Astrocyte (in vitro differentiated cells and primary cell): ENCODE data around the gene BCL11B. TPM values are rescaled to one million over a fixed set of nuclear protein-coding genes. Genes with fewer than 3 reads are reported as not detected.

Source experiments
- DNase-seq: peaks from one replicate; pipeline ENCODE4 v3.0.0-alpha.2; 2010; ENCODE audit warnings: low read depth
- FAIRE-seq: peaks from 2 replicates; lab custom pipeline; 2011; peaks lifted over from hg19 to GRCh38; lab: Jason Lieb, UNC
- H2AFZ ChIP-seq: 2 replicates; pipeline ENCODE4 v1.6.0; 2012; ENCODE audit warnings: low read depth, low read length, inconsistent platforms
- H3K27ac ChIP-seq: 2 replicates; pipeline ENCODE4 v1.5.1; 2011; ENCODE audit warnings: low read depth, low read length, inconsistent platforms
- H3K27me3 ChIP-seq: 2 replicates; pipeline ENCODE4 v1.6.0; 2011; ENCODE audit warnings: low read length, inconsistent platforms; ENCODE audit not compliant: insufficient read depth
- H3K36me3 ChIP-seq: 2 replicates; pipeline ENCODE4 v1.5.1; 2011; ENCODE audit warnings: low read length, inconsistent platforms; ENCODE audit not compliant: insufficient read depth
- H3K4me1 ChIP-seq: 2 replicates; pipeline ENCODE4 v1.5.1; 2011; ENCODE audit warnings: low read length, inconsistent platforms; ENCODE audit not compliant: insufficient read depth
- H3K4me2 ChIP-seq: 2 replicates; pipeline ENCODE4 v1.6.0; 2012; ENCODE audit warnings: low read length, inconsistent platforms
- H3K4me3 ChIP-seq: 2 replicates; pipeline ENCODE4 v1.5.1; 2011; ENCODE audit warnings: low read depth, mild to moderate bottlenecking, low read length, inconsistent platforms; ENCODE audit not compliant: insufficient read depth
- H3K79me2 ChIP-seq: 2 replicates; pipeline ENCODE4 v1.6.0; 2012; ENCODE audit warnings: mild to moderate bottlenecking, low read length, inconsistent platforms; ENCODE audit not compliant: insufficient read depth
- H3K9ac ChIP-seq: 2 replicates; pipeline ENCODE4 v1.6.0; 2012; ENCODE audit warnings: mild to moderate bottlenecking, low read length, inconsistent platforms
- H3K9me3 ChIP-seq: 2 replicates; pipeline ENCODE4 v1.5.1; 2012; ENCODE audit warnings: low read depth, mild to moderate bottlenecking, low read length, inconsistent platforms; ENCODE audit not compliant: insufficient read depth
- H4K20me1 ChIP-seq: 2 replicates; pipeline ENCODE4 v1.6.0; 2012; ENCODE audit warnings: low read length, inconsistent platforms; ENCODE audit not compliant: insufficient read depth
- H3K27ac Mint-ChIP-seq: one replicate; pipeline ENCODE4 v1.8.0; 2021; ENCODE audit warnings: mild to moderate bottlenecking, mixed read lengths; ENCODE audit not compliant: unreplicated experiment
- H3K27me3 Mint-ChIP-seq: one replicate; pipeline ENCODE4 v1.8.0; 2021; ENCODE audit warnings: low read depth, mixed read lengths; ENCODE audit not compliant: unreplicated experiment
- H3K36me3 Mint-ChIP-seq: one replicate; pipeline ENCODE4 v1.8.0; 2021; ENCODE audit warnings: low read depth, mixed read lengths; ENCODE audit not compliant: unreplicated experiment
- H3K4me1 Mint-ChIP-seq: one replicate; pipeline ENCODE4 v1.8.0; 2021; ENCODE audit warnings: low read depth, mixed read lengths; ENCODE audit not compliant: unreplicated experiment
- H3K4me3 Mint-ChIP-seq: one replicate; pipeline ENCODE4 v1.8.0; 2021; ENCODE audit warnings: mild to moderate bottlenecking, moderate library complexity, mixed read lengths; ENCODE audit not compliant: unreplicated experiment
- H3K9me3 Mint-ChIP-seq: one replicate; pipeline ENCODE4 v1.8.0; 2021; ENCODE audit warnings: mild to moderate bottlenecking, mixed read lengths; ENCODE audit not compliant: unreplicated experiment
- EZH2 ChIP-seq: IDR thresholded peaks from 2 replicates; pipeline ENCODE4 v1.6.1; 2012; ENCODE audit warnings: mild to moderate bottlenecking, low read length, inconsistent platforms; ENCODE audit not compliant: insufficient read depth
- total RNA-seq: library from RNA; stranded (reverse); gene quantifications from 2 replicates; pipeline ENCODE4 v1.2.1, GENCODE V29; 2021
- TF ChIP-seq, protein P1 (sequence below): IDR thresholded peaks from 2 replicates; pipeline ENCODE4 v1.5.1; 2011; ENCODE audit warnings: low read depth, mild to moderate bottlenecking, inconsistent platforms, low read length, moderate library complexity; ENCODE audit not compliant: insufficient read depth

BCL11B gene
- total RNA-seq, 1 donor from 2014 or later, result 1.1 TPM

DNA sequence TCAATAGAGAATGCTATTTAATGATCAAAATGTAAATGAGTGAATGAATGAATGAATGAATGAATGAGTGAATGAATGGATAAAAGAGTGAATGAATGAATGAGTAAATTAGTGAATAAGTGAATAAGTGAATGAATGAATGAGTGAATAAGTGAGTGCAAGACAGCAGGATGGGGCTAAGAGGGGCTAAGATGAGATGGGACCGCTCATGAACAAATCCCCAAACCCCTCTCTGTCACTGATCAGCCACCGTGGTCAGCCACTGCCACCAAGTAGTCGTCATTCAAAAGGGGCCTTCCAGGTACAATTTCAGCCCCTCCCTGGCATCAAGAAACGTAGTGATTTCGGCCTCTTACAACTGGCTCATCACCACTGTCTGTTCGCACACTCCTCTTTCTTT is 79.2 kb downstream of the BCL11B start:
- Mint-ChIP-seq H3K27ac (no peak overlapping the region), H3K4me1 (peaks cover 2% of the 10 kb centered on the region), H3K9me3 (no peaks in the 10 kb centered on the region), H3K27me3 (peaks cover 46% of the 10 kb centered on the region), H3K36me3 (peaks cover 2% of the 10 kb centered on the region), H3K4me3 (no peak overlapping the region)
- H3K36me3 ChIP-seq, result no peaks in the 10 kb centered on the region
- no peak for FAIRE-seq
- no peak overlapping the region for H2AFZ ChIP-seq
- peaks cover 10% of the 10 kb centered on the region for H3K4me1 ChIP-seq
- no peaks in the 10 kb centered on the region for H3K9me3 ChIP-seq
- no peaks in the 10 kb centered on the region for H3K79me2 ChIP-seq
- H4K20me1 ChIP-seq, result peaks cover 4% of the 10 kb centered on the region
- H3K4me3 ChIP-seq, result no peak overlapping the region
- DNase-seq, result no peak
- peaks cover 27% of the 10 kb centered on the region for H3K27me3 ChIP-seq
- peak overlapping the region; percentile 87 for H3K4me2 ChIP-seq
- H3K9ac ChIP-seq, result no peak overlapping the region
- H3K27ac ChIP-seq, result no peak overlapping the region
- no peak for TF ChIP-seq EZH2
- TF ChIP-seq, protein P1, sequence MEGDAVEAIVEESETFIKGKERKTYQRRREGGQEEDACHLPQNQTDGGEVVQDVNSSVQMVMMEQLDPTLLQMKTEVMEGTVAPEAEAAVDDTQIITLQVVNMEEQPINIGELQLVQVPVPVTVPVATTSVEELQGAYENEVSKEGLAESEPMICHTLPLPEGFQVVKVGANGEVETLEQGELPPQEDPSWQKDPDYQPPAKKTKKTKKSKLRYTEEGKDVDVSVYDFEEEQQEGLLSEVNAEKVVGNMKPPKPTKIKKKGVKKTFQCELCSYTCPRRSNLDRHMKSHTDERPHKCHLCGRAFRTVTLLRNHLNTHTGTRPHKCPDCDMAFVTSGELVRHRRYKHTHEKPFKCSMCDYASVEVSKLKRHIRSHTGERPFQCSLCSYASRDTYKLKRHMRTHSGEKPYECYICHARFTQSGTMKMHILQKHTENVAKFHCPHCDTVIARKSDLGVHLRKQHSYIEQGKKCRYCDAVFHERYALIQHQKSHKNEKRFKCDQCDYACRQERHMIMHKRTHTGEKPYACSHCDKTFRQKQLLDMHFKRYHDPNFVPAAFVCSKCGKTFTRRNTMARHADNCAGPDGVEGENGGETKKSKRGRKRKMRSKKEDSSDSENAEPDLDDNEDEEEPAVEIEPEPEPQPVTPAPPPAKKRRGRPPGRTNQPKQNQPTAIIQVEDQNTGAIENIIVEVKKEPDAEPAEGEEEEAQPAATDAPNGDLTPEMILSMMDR, result no peak

DNA sequence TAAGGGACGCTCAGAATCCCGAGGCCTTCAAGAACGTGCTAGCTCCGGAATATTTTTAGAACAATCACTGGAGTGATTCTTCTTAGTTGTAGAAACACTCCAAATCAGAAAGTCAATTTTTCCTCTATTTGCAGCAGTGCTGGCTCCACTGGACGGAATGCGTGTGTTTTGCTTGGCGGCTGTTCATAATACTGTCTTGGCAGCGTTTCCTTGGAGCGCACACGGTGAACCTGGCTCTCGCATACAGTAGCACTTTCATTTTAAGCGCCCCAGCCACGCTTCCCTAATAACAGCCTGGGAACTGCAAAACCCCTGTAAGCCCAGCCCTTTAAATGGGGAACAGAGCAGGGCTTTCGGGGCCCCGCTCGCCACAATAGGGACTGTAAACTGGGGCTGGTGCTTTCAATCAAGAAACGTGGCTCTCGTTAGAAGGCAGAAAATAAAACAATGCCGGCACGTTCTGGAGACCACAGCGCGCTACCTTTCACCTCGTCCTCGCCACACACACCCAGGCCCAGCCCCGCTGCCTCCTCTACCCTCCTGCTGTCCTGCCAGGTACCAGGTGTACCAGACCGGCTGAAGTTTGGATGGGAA is 79.9 kb downstream of the BCL11B start:
- peaks cover 10% of the 10 kb centered on the region for H3K4me1 ChIP-seq
- H3K36me3 ChIP-seq, result no peaks in the 10 kb centered on the region
- peak; percentile 80 for DNase-seq
- Mint-ChIP-seq H3K27ac (no peak overlapping the region), H3K9me3 (no peaks in the 10 kb centered on the region), H3K27me3 (peaks cover 40% of the 10 kb centered on the region), H3K36me3 (peaks cover 2% of the 10 kb centered on the region), H3K4me3 (no peak overlapping the region), H3K4me1 (peaks cover 2% of the 10 kb centered on the region)
- peak overlapping the region; percentile 63 for H3K4me3 ChIP-seq
- H3K9me3 ChIP-seq, result no peaks in the 10 kb centered on the region
- peak overlapping the region; percentile 41 for H3K9ac ChIP-seq
- H2AFZ ChIP-seq, result peak overlapping the region; percentile 71
- TF ChIP-seq, protein P1, result no peak
- no peak for TF ChIP-seq EZH2
- peaks cover 28% of the 10 kb centered on the region for H3K27me3 ChIP-seq
- no peaks in the 10 kb centered on the region for H3K79me2 ChIP-seq
- no peak overlapping the region for H3K27ac ChIP-seq
- FAIRE-seq, result peak; percentile 75
- peaks cover 4% of the 10 kb centered on the region for H4K20me1 ChIP-seq
- peak overlapping the region; percentile 87 for H3K4me2 ChIP-seq

DNA sequence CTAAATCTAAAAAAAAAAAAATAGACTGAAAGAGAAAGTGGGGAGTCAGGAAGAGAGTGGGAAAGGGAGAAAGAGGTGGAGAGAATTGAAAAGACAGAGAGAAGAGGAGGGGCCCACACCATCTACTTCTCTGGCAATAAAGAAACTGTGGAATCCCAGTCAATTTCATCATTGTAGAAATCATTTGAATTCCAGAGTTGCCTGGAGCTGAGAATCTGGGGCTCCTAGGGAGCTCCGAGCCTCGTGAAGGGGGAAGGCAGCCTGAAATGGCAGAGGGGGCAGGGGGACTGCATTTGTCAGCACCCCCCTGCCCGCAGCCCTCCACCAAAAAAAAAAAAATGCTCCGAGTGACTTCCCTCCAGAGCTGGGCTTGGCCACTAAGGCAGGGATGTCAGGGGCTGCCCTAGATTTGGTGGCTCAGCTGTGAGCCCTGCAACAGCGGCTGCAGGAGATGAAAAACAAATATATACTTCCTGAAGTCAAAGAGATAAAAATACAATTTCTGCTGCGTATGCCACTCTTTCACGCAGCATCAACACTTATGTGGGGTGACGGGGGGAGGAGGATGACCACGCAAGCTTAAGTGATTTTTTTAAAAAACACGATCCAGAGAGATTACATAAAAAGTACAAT is 80.5 kb downstream of the BCL11B start:
- Mint-ChIP-seq H3K27ac (no peak overlapping the region), H3K4me3 (no peak overlapping the region)

More for the DNA sequence above, 80.5 kb downstream of the BCL11B start:
- H2AFZ ChIP-seq, result peak overlapping the region; percentile 71
- H3K9ac ChIP-seq, result peak overlapping the region; percentile 41
- TF ChIP-seq, protein P1, result no peak
- no peak for TF ChIP-seq EZH2
- H3K27ac ChIP-seq, result no peak overlapping the region
- H3K4me1 Mint-ChIP-seq, result peaks cover 2% of the 10 kb centered on the region
- no peaks in the 10 kb centered on the region for H3K79me2 ChIP-seq
- H3K36me3 ChIP-seq, result no peaks in the 10 kb centered on the region
- H3K4me3 ChIP-seq, result peak overlapping the region; percentile 63
- H3K4me2 ChIP-seq, result peak overlapping the region; percentile 87
- H3K4me1 ChIP-seq, result peaks cover 10% of the 10 kb centered on the region
- H3K27me3 ChIP-seq, result peaks cover 25% of the 10 kb centered on the region
- H3K36me3 Mint-ChIP-seq, result peaks cover 2% of the 10 kb centered on the region
- no peaks in the 10 kb centered on the region for H3K9me3 Mint-ChIP-seq
- no peaks in the 10 kb centered on the region for H3K9me3 ChIP-seq
- no peak for DNase-seq
- peaks cover 38% of the 10 kb centered on the region for H3K27me3 Mint-ChIP-seq
- peaks cover 4% of the 10 kb centered on the region for H4K20me1 ChIP-seq
- FAIRE-seq, result no peak
